Karpas-422 (cell line): Measurements from ENCODE around the gene CACNA1H. TPM values are rescaled to one million over a fixed set of nuclear protein-coding genes. Genes with fewer than 3 reads are reported as not detected.

Experiments
- DNase-seq: peaks from one replicate; pipeline ENCODE4 v3.0.0-alpha.2; 2015
- H2AFZ ChIP-seq: fragments of 200-600 bp; sonication (generic); 2 replicates; pipeline ENCODE4 v1.6.1; 2014; ENCODE audit warnings: antibody characterized with exemption, low read length, mixed read lengths
- H3K27ac ChIP-seq: fragments of 200-600 bp; sonication (generic); 2 replicates; pipeline ENCODE4 v1.5.1; 2014; ENCODE audit warnings: mild to moderate bottlenecking, low read length, moderate library complexity
- H3K27me3 ChIP-seq: fragments of 200-600 bp; sonication (generic); 2 replicates; pipeline ENCODE4 v1.6.1; 2014; ENCODE audit warnings: low read length, mixed read lengths
- H3K36me3 ChIP-seq: fragments of 200-600 bp; sonication (generic); 2 replicates; pipeline ENCODE4 v1.6.1; 2014; ENCODE audit warnings: low read length, mixed read lengths; ENCODE audit not compliant: insufficient read depth
- H3K4me1 ChIP-seq: fragments of 200-600 bp; sonication (generic); 2 replicates; pipeline ENCODE4 v1.6.1; 2014; ENCODE audit warnings: mild to moderate bottlenecking, low read length, mixed read lengths
- H3K4me2 ChIP-seq: fragments of 200-600 bp; sonication (generic); 2 replicates; pipeline ENCODE4 v1.6.1; 2014; ENCODE audit warnings: low read length, low read depth, mild to moderate bottlenecking; ENCODE audit not compliant: poor library complexity, severe bottlenecking
- H3K4me3 ChIP-seq: fragments of 200-600 bp; sonication (generic); 2 replicates; pipeline ENCODE4 v1.5.1; 2014; ENCODE audit warnings: mild to moderate bottlenecking, antibody characterized with exemption, low read length, mixed read lengths
- H3K79me2 ChIP-seq: fragments of 200-600 bp; sonication (generic); 2 replicates; pipeline ENCODE4 v1.6.1; 2014; ENCODE audit warnings: mild to moderate bottlenecking, low read length, mixed read lengths
- H3K9ac ChIP-seq: fragments of 200-600 bp; sonication (generic); 2 replicates; pipeline ENCODE4 v1.6.0; 2014; ENCODE audit warnings: low read length
- H3K9me2 ChIP-seq: fragments of 200-600 bp; sonication (generic), shearing (Covaris generic); replicated peaks from 2 replicates; pipeline ENCODE4 v1.6.0; 2014; ENCODE audit warnings: mild to moderate bottlenecking, low read length, moderate library complexity; ENCODE audit not compliant: insufficient read depth
- H3K9me3 ChIP-seq: fragments of 300-700, 200-600 bp; sonication (generic); 2 replicates; pipeline ENCODE4 v1.6.1; 2014; ENCODE audit warnings: low read length, mixed read lengths
- H4K20me1 ChIP-seq: fragments of 200-600 bp; sonication (generic); 2 replicates; pipeline ENCODE4 v1.6.1; 2014; ENCODE audit warnings: mild to moderate bottlenecking, antibody characterized with exemption, low read length, low read depth; ENCODE audit not compliant: insufficient read depth
- total RNA-seq: library from RNA; depleted of rRNA; stranded (reverse); fragments of >200 nt; shearing (Covaris generic); gene quantifications from 2 replicates; pipeline ENCODE4 v1.2.3, GENCODE V29; 2014; ENCODE audit warnings: low replicate concordance

Gene CACNA1H
- total RNA-seq, 1 experiment from 2014 or later = not detected

GRCh38 chr16:1206326-1206725 lies 53.4 kb downstream of the CACNA1H start:
- no peak overlapping the region for H3K4me3 ChIP-seq
- no peak overlapping the region for H3K27ac ChIP-seq
- H3K9me2 ChIP-seq = no peaks in the 10 kb centered on the region
- H3K4me1 ChIP-seq = no peaks in the 10 kb centered on the region
- no peaks in the 10 kb centered on the region for H3K79me2 ChIP-seq
- no peaks in the 10 kb centered on the region for H3K9me3 ChIP-seq
- peak; percentile 48 for DNase-seq
- H2AFZ ChIP-seq = no peak overlapping the region
- H3K4me2 ChIP-seq = no peak overlapping the region
- no peak overlapping the region for H3K9ac ChIP-seq
- no peaks in the 10 kb centered on the region for H4K20me1 ChIP-seq
- no peaks in the 10 kb centered on the region for H3K36me3 ChIP-seq
- no peaks in the 10 kb centered on the region for H3K27me3 ChIP-seq

GRCh38 chr16:1206786-1207185 lies 53.9 kb downstream of the CACNA1H start:
- H3K9ac ChIP-seq = no peak overlapping the region
- H3K9me2 ChIP-seq = no peaks in the 10 kb centered on the region
- no peak for DNase-seq
- no peak overlapping the region for H3K4me3 ChIP-seq
- no peaks in the 10 kb centered on the region for H3K36me3 ChIP-seq
- H3K79me2 ChIP-seq = no peaks in the 10 kb centered on the region
- H3K27me3 ChIP-seq = no peaks in the 10 kb centered on the region
- no peaks in the 10 kb centered on the region for H4K20me1 ChIP-seq
- no peak overlapping the region for H2AFZ ChIP-seq
- H3K4me2 ChIP-seq = no peak overlapping the region
- no peaks in the 10 kb centered on the region for H3K4me1 ChIP-seq
- H3K27ac ChIP-seq = no peak overlapping the region
- H3K9me3 ChIP-seq = no peaks in the 10 kb centered on the region

GRCh38 chr16:1208239-1208830 lies 55.4 kb downstream of the CACNA1H start:
- Histone ChIP-seq H3K9ac (no peak overlapping the region), H3K79me2 (no peaks in the 10 kb centered on the region), H3K27ac (no peak overlapping the region), H2AFZ (no peak overlapping the region), H4K20me1 (no peaks in the 10 kb centered on the region), H3K36me3 (no peaks in the 10 kb centered on the region), H3K4me3 (no peak overlapping the region), H3K9me2 (no peaks in the 10 kb centered on the region), H3K9me3 (no peaks in the 10 kb centered on the region), H3K27me3 (no peaks in the 10 kb centered on the region), H3K4me1 (no peaks in the 10 kb centered on the region), H3K4me2 (no peak overlapping the region)
- DNase-seq = no peak

- Histone ChIP-seq H3K27me3 (no peaks in the 10 kb centered on the region), H3K9me2 (no peaks in the 10 kb centered on the region), H4K20me1 (no peaks in the 10 kb centered on the region; the same call in 1 of the 2 replicates), H3K4me1 (no peaks in the 10 kb centered on the region), H3K4me3 (no peak overlapping the region), H3K36me3 (no peaks in the 10 kb centered on the region), H3K9ac (no peak overlapping the region), H3K27ac (no peak overlapping the region), H3K4me2 (no peak overlapping the region), H2AFZ (no peak overlapping the region), H3K79me2 (no peaks in the 10 kb centered on the region), H3K9me3 (no peaks in the 10 kb centered on the region)
- DNase-seq = no peak
Observed at GRCh38 chr16:1209081-1209480, 56.2 kb downstream of the CACNA1H start.

DNA sequence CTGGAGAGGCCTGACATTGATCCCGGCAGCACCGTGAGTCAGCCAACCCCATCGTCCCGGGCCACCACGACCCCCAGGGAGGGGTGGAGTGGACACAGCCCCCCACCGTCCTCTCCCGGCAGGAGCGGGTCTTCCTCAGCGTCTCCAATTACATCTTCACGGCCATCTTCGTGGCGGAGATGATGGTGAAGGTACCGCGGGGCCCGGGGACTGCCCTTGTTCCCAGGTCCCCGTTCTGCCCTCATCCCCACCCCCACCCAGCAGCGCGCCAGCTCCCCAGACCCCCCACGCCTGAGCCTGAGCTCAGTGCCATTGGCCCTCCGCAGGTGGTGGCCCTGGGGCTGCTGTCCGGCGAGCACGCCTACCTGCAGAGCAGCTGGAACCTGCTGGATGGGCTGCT lies 57.6 kb downstream of the CACNA1H start:
- Histone ChIP-seq H3K27me3 (no peaks in the 10 kb centered on the region), H3K36me3 (no peaks in the 10 kb centered on the region), H3K4me1 (no peaks in the 10 kb centered on the region), H3K4me3 (no peak overlapping the region), H3K9ac (no peak overlapping the region), H3K27ac (no peak overlapping the region), H3K4me2 (no peak overlapping the region), H3K9me3 (no peaks in the 10 kb centered on the region), H3K9me2 (no peaks in the 10 kb centered on the region), H2AFZ (no peak overlapping the region), H4K20me1 (no peaks in the 10 kb centered on the region; the same call in 1 of the 2 replicates), H3K79me2 (no peaks in the 10 kb centered on the region)
- no peak for DNase-seq

- no peaks in the 10 kb centered on the region; the same call in 1 of the 2 replicates for H4K20me1 ChIP-seq
- no peak for DNase-seq
- H3K27me3 ChIP-seq = no peaks in the 10 kb centered on the region
Observed at GRCh38 chr16:1211451-1212268, 58.8 kb downstream of the CACNA1H start.

GRCh38 chr16:1212616-1213194 lies 59.8 kb downstream of the CACNA1H start:
- Histone ChIP-seq H4K20me1 (no peaks in the 10 kb centered on the region; the same call in 1 of the 2 replicates), H3K27me3 (no peaks in the 10 kb centered on the region), H3K27ac (no peak overlapping the region), H3K9me2 (no peaks in the 10 kb centered on the region), H3K36me3 (no peaks in the 10 kb centered on the region), H3K9ac (no peak overlapping the region), H2AFZ (no peak overlapping the region), H3K4me3 (no peak overlapping the region), H3K9me3 (no peaks in the 10 kb centered on the region), H3K79me2 (no peaks in the 10 kb centered on the region), H3K4me2 (no peak overlapping the region), H3K4me1 (no peaks in the 10 kb centered on the region)
- DNase-seq = no peak

More at GRCh38 chr16:1211451-1212268, 58.8 kb downstream of the CACNA1H start:
- Histone ChIP-seq H3K79me2 (no peaks in the 10 kb centered on the region), H3K27ac (no peak overlapping the region), H3K9me3 (no peaks in the 10 kb centered on the region), H3K9me2 (no peaks in the 10 kb centered on the region), H3K4me2 (no peak overlapping the region), H3K36me3 (no peaks in the 10 kb centered on the region), H3K4me3 (no peak overlapping the region), H3K9ac (no peak overlapping the region), H3K4me1 (no peaks in the 10 kb centered on the region), H2AFZ (no peak overlapping the region)

DNA sequence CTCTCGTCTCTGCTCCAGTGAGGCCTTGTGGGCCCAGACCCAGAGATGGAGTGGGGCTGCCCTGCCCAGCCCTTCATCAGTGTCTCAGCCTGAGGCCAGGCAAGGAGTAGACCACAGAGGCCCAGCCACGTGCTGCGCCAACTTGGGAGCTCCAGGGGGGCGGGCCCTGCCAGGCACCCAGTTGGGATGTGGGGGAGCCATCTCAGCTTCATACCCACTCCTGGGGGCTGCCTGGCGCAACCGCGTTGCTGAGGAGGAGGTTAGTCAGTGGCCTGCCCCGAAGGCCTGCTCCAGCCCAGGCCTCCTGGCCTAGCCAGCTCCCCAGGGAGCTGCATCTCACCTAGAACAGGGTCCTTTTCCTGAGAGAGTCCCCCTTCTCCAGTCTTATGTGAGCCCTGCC lies 60.3 kb downstream of the CACNA1H start:
- Histone ChIP-seq H3K4me2 (no peak overlapping the region), H3K36me3 (no peaks in the 10 kb centered on the region), H2AFZ (no peak overlapping the region), H3K4me3 (no peak overlapping the region), H3K4me1 (no peaks in the 10 kb centered on the region), H3K27me3 (no peaks in the 10 kb centered on the region), H3K9me3 (no peaks in the 10 kb centered on the region), H3K27ac (no peak overlapping the region), H4K20me1 (no peaks in the 10 kb centered on the region; the same call in 1 of the 2 replicates), H3K9me2 (no peaks in the 10 kb centered on the region), H3K79me2 (no peaks in the 10 kb centered on the region), H3K9ac (no peak overlapping the region)
- DNase-seq = no peak
